ENCODE data around the gene MVB12A.

The MVB12A gene

GRCh38 chr19:17419621-17420474 lies at the start of gene MVB12A:
MVB12A (plus strand) TSS chr19:17420047; CDS start chr19:17420136, 89 bp downstream.
- DNase-seq (peak; percentile 91 to 96), ATAC-seq (peak; percentile 95)
- H3K4me3 Mint-ChIP-seq: peak within 1 kb of the TSS; percentile 96 to 97
- peak within 1 kb of the TSS; percentile 74 to 97 for H3K27ac Mint-ChIP-seq
- no peaks in the 10 kb centered on the region for H3K9me3 Mint-ChIP-seq
- H3K4me1 Mint-ChIP-seq: peaks cover 34% of the 10 kb centered on the region
- H3K27me3 Mint-ChIP-seq: no peaks in the 10 kb centered on the region

DNA sequence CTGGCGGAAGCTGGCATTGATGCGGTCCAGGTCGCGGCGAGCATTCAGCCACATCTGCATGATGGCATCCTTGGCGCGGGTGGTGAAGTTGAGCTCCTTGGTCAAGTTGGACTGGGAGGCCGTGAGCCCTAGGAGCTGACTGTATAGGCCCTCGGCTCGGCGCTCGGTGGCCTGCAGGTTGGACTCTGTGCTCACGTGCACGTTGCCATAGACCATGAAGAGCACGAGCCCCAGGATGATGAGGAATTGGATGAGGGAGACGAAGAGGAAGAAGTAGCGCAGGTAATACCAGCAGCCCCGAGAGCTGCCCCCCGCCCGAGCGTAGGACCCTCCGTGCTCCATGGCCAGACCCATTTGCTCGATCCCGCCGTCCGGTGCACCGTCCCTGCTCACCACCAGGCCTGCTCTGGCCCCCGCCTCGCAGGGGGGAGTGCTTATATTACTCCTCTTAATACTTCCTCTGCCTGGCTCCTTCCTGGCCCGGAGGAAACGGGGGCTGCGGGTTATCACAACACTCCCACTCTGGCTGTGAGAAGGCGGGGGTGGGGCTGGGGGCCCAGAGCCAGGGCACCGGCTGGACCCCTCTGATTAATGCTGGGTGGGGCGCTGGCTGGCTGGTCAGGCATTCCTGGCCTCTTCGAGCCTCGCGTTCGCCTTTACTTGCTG lies 42.8 kb upstream of the MVB12A start, which contains the start of gene PLVAP:
Gene PLVAP, minus strand, starts transcription at position 408 of the 666 bp plus-strand sequence. Its CDS starts 54 bp downstream, at position 354.
- Mint-ChIP-seq H3K4me1 (peaks cover 12% of the 10 kb centered on the region), H3K9me3 (no peaks in the 10 kb centered on the region), H3K4me3 (no peak within 1 kb of the TSS), H3K27ac (peak within 1 kb of the TSS in 1 of 2 donors; percentile 52), H3K27me3 (peaks cover 27% of the 10 kb centered on the region)
- no peak for ATAC-seq
- DNase-seq: no peak

DNA sequence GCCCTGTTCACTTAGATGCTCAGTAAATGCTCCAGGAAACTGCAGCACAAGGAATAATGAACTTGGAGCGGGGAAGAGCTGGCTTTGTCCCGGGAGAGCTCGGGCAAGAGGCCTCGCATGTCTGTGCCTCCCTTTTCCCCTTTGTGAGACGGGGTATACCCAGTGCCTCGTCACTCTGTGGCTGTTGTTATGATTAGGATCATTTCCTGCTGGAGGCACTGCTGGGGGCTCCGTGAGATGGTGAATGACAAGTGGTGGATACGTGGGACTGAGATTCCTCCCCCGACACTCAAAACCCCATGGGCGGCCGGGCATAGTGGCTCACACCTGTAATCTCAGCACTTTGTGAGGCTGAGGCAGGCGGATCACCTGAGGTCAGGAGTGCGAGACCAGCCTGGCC lies 41.6 kb upstream of the MVB12A start:
- Mint-ChIP-seq H3K27me3 (peaks cover 27% of the 10 kb centered on the region), H3K27ac (no peak overlapping the region), H3K4me1 (peaks cover 23% of the 10 kb centered on the region), H3K4me3 (no peak overlapping the region), H3K9me3 (no peaks in the 10 kb centered on the region)
- ATAC-seq (no peak), DNase-seq (no peak)

DNA sequence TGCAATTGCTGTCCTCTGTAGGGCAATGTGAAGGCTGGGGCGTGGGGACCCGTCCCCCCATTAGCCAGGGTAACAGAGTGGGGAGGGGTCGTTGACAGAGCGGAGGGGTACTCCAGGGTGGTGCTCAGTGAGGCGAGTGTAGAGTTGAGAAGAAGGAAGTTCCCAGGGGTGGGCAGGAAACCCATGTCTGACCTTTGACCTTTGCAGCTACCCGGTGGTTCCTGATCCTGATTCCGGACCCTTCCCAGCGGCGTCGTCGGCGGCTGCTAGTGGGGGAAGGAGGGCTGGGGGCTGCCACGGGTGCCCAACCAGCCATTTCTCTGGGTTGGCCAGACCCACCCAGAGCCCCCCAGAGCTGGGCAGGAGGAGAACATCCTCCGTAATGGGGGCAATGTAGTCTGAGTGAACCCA lies 40.6 kb upstream of the MVB12A start:
- ATAC-seq (no peak), DNase-seq (no peak)
- peaks cover 24% of the 10 kb centered on the region for H3K4me1 Mint-ChIP-seq
- no peaks in the 10 kb centered on the region for H3K9me3 Mint-ChIP-seq
- no peak overlapping the region for H3K4me3 Mint-ChIP-seq
- no peak overlapping the region for H3K27ac Mint-ChIP-seq
- peaks cover 27% of the 10 kb centered on the region for H3K27me3 Mint-ChIP-seq

DNA sequence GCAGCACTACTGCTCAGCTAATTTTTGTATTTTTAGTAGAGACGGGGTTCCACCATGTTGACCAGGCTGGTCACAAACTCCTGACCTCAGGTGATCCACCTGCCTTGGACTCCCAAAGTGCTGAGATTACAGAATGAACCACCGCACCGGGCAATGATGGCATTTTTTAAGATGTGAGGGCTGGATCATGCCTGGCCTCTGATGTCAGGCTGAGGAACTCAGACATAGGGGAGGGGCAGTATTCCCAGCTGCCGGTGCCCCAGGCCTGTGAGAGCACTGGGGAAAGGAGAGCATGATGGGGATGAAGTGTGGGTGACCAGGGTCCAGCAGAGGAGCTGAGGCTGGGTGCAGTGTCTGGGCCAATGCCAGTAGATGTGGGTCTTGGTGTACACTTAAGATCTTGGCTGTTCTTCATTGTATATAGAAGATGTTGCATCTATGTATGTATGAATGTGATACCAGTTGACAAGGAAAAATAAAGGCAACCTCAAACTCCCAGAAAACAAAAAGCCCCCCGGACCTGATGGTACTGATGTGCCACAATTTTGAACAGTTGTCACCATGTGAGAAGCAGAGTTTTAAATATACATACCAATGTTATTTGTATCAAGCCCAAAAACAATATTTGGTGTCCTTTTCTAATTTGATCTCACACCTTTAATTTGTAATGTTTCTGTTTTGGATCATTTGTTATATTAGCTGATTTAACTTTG lies 39.3 kb upstream of the MVB12A start:
- Mint-ChIP-seq H3K27me3 (peaks cover 27% of the 10 kb centered on the region), H3K9me3 (no peaks in the 10 kb centered on the region), H3K4me3 (no peak overlapping the region), H3K4me1 (peaks cover 24% of the 10 kb centered on the region), H3K27ac (no peak overlapping the region)
- ATAC-seq (no peak), DNase-seq (no peak)

GRCh38 chr19:17385878-17386611 lies 33.8 kb upstream of the MVB12A start:
- H3K4me1 Mint-ChIP-seq: peaks cover 17% of the 10 kb centered on the region
- no peak overlapping the region for H3K4me3 Mint-ChIP-seq
- no peaks in the 10 kb centered on the region for H3K9me3 Mint-ChIP-seq
- no peak overlapping the region for H3K27ac Mint-ChIP-seq
- DNase-seq (peak; percentile 60 to 69), ATAC-seq (peak; percentile 62)
- peaks cover 23% of the 10 kb centered on the region for H3K27me3 Mint-ChIP-seq

DNA sequence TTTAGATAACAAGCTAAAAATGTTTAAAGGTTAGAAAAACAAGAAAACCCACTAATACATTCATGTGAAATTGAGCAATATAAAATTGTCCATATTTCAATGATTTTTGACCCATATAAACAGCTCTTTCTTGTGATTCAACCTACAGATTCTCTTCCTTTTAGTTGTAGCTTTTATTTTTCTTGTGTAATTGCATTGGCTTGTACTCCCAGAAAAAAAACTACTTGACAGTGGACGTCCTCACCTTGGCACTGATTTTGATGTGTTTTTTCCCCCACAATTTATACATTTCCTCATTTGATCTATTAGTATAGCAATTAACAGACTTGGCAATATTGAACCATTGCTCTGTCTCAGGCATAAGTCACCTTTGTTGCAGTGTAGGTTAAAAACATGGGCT lies 30.6 kb upstream of the MVB12A start:
- peaks cover 17% of the 10 kb centered on the region for H3K4me1 Mint-ChIP-seq
- H3K9me3 Mint-ChIP-seq: no peaks in the 10 kb centered on the region
- peaks cover 24% of the 10 kb centered on the region for H3K27me3 Mint-ChIP-seq
- DNase-seq (no peak), ATAC-seq (no peak)
- H3K27ac Mint-ChIP-seq: no peak overlapping the region
- no peak overlapping the region for H3K4me3 Mint-ChIP-seq

DNA sequence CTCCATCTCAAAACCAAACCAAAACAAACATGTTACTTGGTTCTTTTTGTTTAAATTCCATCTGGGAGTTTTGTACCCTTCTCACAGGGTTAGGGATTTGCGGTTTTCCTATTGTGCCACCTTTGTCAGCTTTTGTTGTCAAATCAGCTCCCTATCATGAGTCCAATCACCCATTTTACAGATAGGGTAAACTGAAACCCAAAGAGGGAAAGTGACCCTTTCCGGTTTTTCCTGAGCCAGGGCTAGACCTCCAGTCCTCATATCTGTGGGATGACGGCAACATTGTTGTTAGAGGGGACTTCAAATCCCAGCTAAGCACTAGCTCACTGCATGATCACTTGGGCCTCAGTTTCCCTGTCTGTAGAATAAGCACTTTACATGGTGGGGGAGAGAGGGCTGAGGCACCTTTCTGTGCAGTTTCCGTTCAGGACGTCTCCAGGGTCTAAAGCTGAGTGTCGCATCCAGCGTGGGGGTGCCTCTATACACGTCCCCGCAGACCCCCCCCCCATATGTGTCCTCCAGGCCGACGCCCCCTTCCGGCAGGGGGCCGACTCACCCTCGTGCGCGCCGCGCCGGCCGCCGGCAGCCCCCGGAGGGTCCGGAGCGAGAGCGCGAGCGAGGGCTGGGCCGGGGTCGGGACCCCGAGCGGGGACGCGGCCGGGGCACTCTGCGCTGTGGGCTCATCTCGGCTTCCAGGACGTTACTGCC lies 29.7 kb upstream of the MVB12A start:
- Mint-ChIP-seq H3K27me3 (peaks cover 24% of the 10 kb centered on the region), H3K9me3 (no peaks in the 10 kb centered on the region), H3K4me3 (peak overlapping the region; percentile 87 to 98), H3K27ac (no peak overlapping the region), H3K4me1 (peaks cover 22% of the 10 kb centered on the region)
- ATAC-seq (peak; percentile 6), DNase-seq (peak in 1 of 2 donors; percentile 13)

DNA sequence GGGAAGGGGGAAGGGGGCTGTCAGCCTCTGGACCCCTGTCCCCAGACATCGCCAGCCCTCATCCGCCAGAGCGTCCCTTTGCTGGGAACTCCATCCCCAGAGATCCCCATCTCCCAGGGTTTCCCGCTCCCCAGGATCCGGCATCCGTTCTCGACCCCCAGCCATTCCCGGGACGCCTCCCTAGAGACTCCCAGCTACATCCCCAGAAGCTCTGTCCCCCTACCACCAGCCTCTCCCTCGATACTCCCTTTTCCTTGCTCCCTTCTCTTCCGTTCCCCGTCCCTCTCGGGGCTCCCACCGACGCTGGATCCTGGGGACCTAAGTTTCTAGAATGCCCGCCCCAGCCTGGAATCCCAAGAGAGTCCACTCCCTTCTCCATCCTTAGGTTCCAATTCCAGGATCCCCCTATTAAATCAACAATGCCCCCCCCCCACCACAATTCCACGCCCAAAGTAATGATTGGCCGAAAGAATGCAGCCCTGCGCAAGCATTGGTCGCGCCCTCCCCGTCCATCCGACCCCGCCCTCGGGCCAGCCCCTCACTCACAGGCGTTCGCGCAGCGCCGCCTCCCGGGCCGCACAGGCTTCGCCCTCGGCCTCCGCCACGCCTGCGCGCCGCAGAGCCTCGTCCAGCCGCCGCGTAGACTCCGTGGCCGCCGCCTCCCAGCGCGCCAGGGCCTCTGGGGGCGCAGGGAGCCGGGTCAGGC lies 29.0 kb upstream of the MVB12A start:
- DNase-seq (peak; percentile 87 to 89), ATAC-seq (peak; percentile 98)
- Mint-ChIP-seq H3K27ac (peak overlapping the region; percentile 37 to 80), H3K4me1 (peaks cover 27% of the 10 kb centered on the region), H3K4me3 (peak overlapping the region; percentile 87 to 98), H3K9me3 (no peaks in the 10 kb centered on the region), H3K27me3 (peaks cover 24% of the 10 kb centered on the region)

DNA sequence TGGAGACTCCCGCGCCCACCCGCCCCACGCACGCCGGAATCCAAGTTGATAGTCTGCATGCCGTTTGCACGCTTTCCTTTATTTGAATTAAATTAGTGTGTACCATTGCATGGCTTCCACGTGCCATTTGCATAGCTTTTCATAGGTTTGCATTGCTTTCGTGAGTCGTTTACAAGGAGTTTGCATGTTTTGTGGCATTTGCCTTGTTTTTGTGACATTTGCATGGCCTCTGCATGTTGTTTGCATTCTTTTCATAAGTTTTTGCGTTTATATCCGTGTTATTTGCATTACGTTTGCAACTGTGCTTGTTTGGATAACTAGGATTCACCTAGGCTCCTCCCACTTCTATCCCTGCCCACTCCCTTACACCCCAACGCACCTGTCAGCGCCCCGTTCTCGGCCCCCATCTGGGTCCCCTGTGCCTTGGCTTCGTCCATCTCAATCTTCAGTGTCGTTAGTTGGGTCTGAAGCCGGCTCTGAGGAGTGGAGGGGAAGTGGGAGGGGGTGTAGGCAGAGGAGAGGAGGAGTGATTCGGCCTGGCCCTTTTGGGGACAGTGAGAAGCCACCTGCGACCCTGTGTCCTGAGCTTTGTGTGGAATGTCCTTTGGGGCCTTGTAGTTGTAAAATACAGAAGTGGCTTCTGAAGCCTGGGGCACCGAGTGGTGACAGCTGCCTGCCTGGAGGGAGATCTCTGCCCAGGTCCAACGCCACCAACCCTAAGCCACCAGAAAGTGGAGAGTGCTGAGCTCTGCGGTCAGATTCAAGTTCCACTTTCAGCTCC lies 28.3 kb upstream of the MVB12A start:
- peak overlapping the region; percentile 87 to 98 for H3K4me3 Mint-ChIP-seq
- H3K27me3 Mint-ChIP-seq: peaks cover 24% of the 10 kb centered on the region
- no peaks in the 10 kb centered on the region for H3K9me3 Mint-ChIP-seq
- no peak overlapping the region for H3K27ac Mint-ChIP-seq
- peaks cover 27% of the 10 kb centered on the region for H3K4me1 Mint-ChIP-seq
- DNase-seq: no peak
- peak; percentile 59 for ATAC-seq

GRCh38 chr19:17393002-17393401 lies 26.8 kb upstream of the MVB12A start:
- Mint-ChIP-seq H3K4me3 (no peak overlapping the region), H3K27me3 (peaks cover 23% of the 10 kb centered on the region), H3K4me1 (peaks cover 27% of the 10 kb centered on the region), H3K9me3 (no peaks in the 10 kb centered on the region), H3K27ac (no peak overlapping the region)
- ATAC-seq (no peak), DNase-seq (no peak)

DNA sequence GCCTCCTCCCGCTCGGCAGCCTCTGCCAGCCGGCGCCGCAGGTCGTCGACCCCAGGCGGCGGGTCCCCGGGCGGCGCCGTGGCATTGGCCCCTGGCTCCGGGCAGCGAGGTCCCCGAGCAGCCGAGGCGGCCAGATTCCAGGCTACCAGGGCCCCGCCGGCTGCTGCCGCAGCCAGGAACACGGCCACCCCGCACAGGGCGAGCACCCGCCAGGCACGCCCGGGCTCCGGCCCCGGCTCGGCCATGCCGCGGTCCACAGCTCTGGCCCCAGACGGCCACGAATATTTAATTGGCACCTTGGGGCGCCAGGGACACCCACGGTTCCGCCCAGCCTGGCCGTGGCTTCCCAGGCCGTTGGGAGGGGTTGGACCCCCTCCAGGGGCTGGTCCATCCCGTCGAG lies 25.9 kb upstream of the MVB12A start, which contains the start of gene CCDC194:
Gene CCDC194, minus strand, starts transcription at position 283 of the 400 bp plus-strand sequence. Its CDS starts 38 bp downstream, at position 245.
- peak within 1 kb of the TSS; percentile 40 to 42 for H3K27ac Mint-ChIP-seq
- no peaks in the 10 kb centered on the region for H3K9me3 Mint-ChIP-seq
- peaks cover 16% of the 10 kb centered on the region for H3K27me3 Mint-ChIP-seq
- ATAC-seq (no peak), DNase-seq (no peak)
- peak within 1 kb of the TSS; percentile 4 to 65 for H3K4me3 Mint-ChIP-seq
- peaks cover 27% of the 10 kb centered on the region for H3K4me1 Mint-ChIP-seq

GRCh38 chr19:17394891-17395415 lies 24.9 kb upstream of the MVB12A start:
- Mint-ChIP-seq H3K27ac (peak overlapping the region; percentile 6 to 42), H3K27me3 (peaks cover 7% of the 10 kb centered on the region), H3K9me3 (no peaks in the 10 kb centered on the region), H3K4me1 (peaks cover 27% of the 10 kb centered on the region), H3K4me3 (peak overlapping the region; percentile 4 to 65)
- ATAC-seq: no peak
- DNase-seq: peak; percentile 37 to 62
